WTC11 (cell line): ENCODE data around the gene SGCD. TPM values are rescaled to one million over a fixed set of nuclear protein-coding genes. Genes with fewer than 3 reads are reported as not detected.

Experiments
- ATAC-seq: fragments of 200-7000 bp; cut with Tn5 transposase; 2 replicates; pipeline ENCODE4 v1.10.0; 2021; ENCODE audit warnings: mild to moderate bottlenecking, moderate library complexity
- CTCF ChIA-PET: fragments of 300-600 bp; sonication (Branson Sonifier 250); formaldehyde crosslinking; loops from one replicate; lab custom pipeline; 2021; ENCODE audit warnings: antibody characterized with exemption; lab: Charles Lee
- POLR2A ChIA-PET: fragments of 350-600 bp; sonication (Branson Sonifier 250); formaldehyde crosslinking; loops from one replicate; lab custom pipeline; 2021; ENCODE audit warnings: antibody characterized with exemption; lab: Charles Lee
- DNase-seq: peaks from one replicate; pipeline ENCODE4 v3.0.0; 2021; ENCODE audit warnings: low spot score
- H3K27ac Mint-ChIP-seq: 2 replicates; pipeline ENCODE4 v1.8.0; 2021; ENCODE audit warnings: mixed read lengths
- H3K27me3 Mint-ChIP-seq: 2 replicates; pipeline ENCODE4 v1.8.0; 2021; ENCODE audit warnings: low read depth, mild to moderate bottlenecking, moderate library complexity, mixed read lengths
- H3K36me3 Mint-ChIP-seq: 2 replicates; pipeline ENCODE4 v1.8.0; 2021; ENCODE audit warnings: mixed read lengths
- H3K4me1 Mint-ChIP-seq: 2 replicates; pipeline ENCODE4 v1.8.0; 2022; ENCODE audit warnings: mixed read lengths
- H3K4me3 Mint-ChIP-seq: 2 replicates; pipeline ENCODE4 v1.8.0; 2021; ENCODE audit warnings: mild to moderate bottlenecking, moderate library complexity, mixed read lengths
- H3K9me3 Mint-ChIP-seq: 2 replicates; pipeline ENCODE4 v1.8.0; 2021; ENCODE audit warnings: mixed read lengths
- ATF2 ChIP-seq: sonication (generic); formaldehyde crosslinking; IDR thresholded peaks from 2 replicates; pipeline ENCODE4 v1.8.1; 2022; ENCODE audit warnings: low read depth, missing genetic modification reagents, borderline replicate concordance
- ATF3 ChIP-seq: sonication (generic); formaldehyde crosslinking; conservative IDR thresholded peaks from 2 replicates; pipeline ENCODE4 v1.8.1; 2022; ENCODE audit warnings: mild to moderate bottlenecking, missing genetic modification reagents
- ATF6 ChIP-seq: sonication (generic); formaldehyde crosslinking; IDR thresholded peaks from 2 replicates; pipeline ENCODE4 v1.8.1; 2023; ENCODE audit warnings: mild to moderate bottlenecking, missing genetic modification reagents
- CTCF ChIP-seq: fragments of 200-600 bp; IDR thresholded peaks from 2 replicates; pipeline ENCODE4 v1.8.0; 2022; ENCODE audit warnings: antibody characterized with exemption
- FOXJ3 ChIP-seq: sonication (generic); formaldehyde crosslinking; IDR thresholded peaks from 2 replicates; pipeline ENCODE4 v1.9.0; 2021; ENCODE audit warnings: missing genetic modification reagents, mild to moderate bottlenecking, borderline replicate concordance
- JAZF1 ChIP-seq: fragments of 250-450 bp; sonication (Bioruptor Pico); IDR thresholded peaks from 2 replicates; pipeline ENCODE4 v1.9.0; 2021; ENCODE audit warnings: moderate library complexity, mild to moderate bottlenecking, inconsistent platforms
- NR3C1 ChIP-seq: sonication (generic); formaldehyde crosslinking; conservative IDR thresholded peaks from 2 replicates; pipeline ENCODE4 v1.8.1; 2023; ENCODE audit warnings: low read depth, mild to moderate bottlenecking, missing genetic modification reagents
- SMAD4 ChIP-seq: sonication (generic); formaldehyde crosslinking; IDR thresholded peaks from 2 replicates; pipeline ENCODE4 v1.8.0; 2022; ENCODE audit warnings: mild to moderate bottlenecking, missing genetic modification reagents
- TEAD1 ChIP-seq: sonication (generic); formaldehyde crosslinking; IDR thresholded peaks from 2 replicates; pipeline ENCODE4 v1.8.0; 2022; ENCODE audit warnings: mild to moderate bottlenecking, missing genetic modification reagents
- TP53 ChIP-seq: sonication (generic); formaldehyde crosslinking; IDR thresholded peaks from 2 replicates; pipeline ENCODE4 v1.8.1; 2023; ENCODE audit warnings: mild to moderate bottlenecking, missing genetic modification reagents
- ZBTB21 ChIP-seq: sonication (generic); formaldehyde crosslinking; IDR thresholded peaks from 2 replicates; pipeline ENCODE4 v1.8.1; 2023; ENCODE audit warnings: mild to moderate bottlenecking, missing genetic modification reagents, borderline replicate concordance
- ZNF232 ChIP-seq: sonication (generic); formaldehyde crosslinking; IDR thresholded peaks from 2 replicates; pipeline ENCODE4 v1.8.0; 2022; ENCODE audit warnings: mild to moderate bottlenecking, missing genetic modification reagents
- ZNF671 ChIP-seq: fragments of 250-450 bp; sonication (Bioruptor Pico); IDR thresholded peaks from 2 replicates; pipeline ENCODE4 v1.8.0; 2021; ENCODE audit warnings: mild to moderate bottlenecking
- total RNA-seq: library from RNA; stranded (reverse); gene quantifications from 3 replicates; pipeline ENCODE4 v1.2.3, GENCODE V29; 2021

SGCD gene
- total RNA-seq, 1 experiment from 2014 or later, result 0.33 TPM

DNA sequence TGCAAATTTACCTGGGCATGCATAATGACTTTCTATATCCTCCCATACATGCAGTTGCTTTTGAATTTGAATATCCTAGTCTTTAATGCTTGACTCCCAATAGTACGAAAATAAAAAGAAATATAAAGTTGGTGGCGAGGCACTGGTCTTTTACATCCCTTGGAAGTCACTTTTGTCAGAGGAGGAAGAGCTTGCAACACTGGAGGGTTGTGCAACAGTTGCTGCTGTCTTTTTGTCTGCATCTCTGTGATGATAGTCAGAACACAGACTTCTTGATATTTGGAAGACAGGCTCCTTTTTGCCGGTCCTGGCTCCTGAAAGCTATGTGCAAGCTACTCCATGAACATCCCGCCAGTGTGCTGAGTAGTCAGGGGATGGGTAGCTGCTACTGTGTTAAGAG is 16.8 kb upstream of the SGCD start:
- no peak for DNase-seq
- peaks cover 24% of the 10 kb centered on the region for H3K9me3 Mint-ChIP-seq
- no peak for TF ChIP-seq ZNF671 (CRISPR knock-in tag)
- no peak for TF ChIP-seq ATF2 (CRISPR knock-in tag)
- TF ChIP-seq SMAD4 (CRISPR knock-in tag), result no peak
- no peak for TF ChIP-seq ATF3 (CRISPR knock-in tag)
- TF ChIP-seq FOXJ3 (CRISPR knock-in tag), result no peak
- no peak for TF ChIP-seq CTCF
- TF ChIP-seq, all 79 proteins: peak for 0
- H3K36me3 Mint-ChIP-seq, result peaks cover 16% of the 10 kb centered on the region
- H3K27ac Mint-ChIP-seq, result no peak overlapping the region
- ChIA-PET CTCF (interaction anchor here (0.6 kb wide), 1 partner anchor 512 kb away, joined by 4 read pairs; no protein-coding TSS in a partner anchor), POLR2A (no interaction called here)
- peaks cover 14% of the 10 kb centered on the region for H3K4me1 Mint-ChIP-seq
- no peak for ATAC-seq
- no peaks in the 10 kb centered on the region for H3K27me3 Mint-ChIP-seq
- no peak overlapping the region for H3K4me3 Mint-ChIP-seq

GRCh38 chr5:156312897-156313694 is 13.9 kb upstream of the SGCD start:
- CTCF ChIA-PET, result no interaction called here
- TF ChIP-seq TP53 (no peak), TEAD1 (CRISPR knock-in tag) (no peak), ATF6 (CRISPR knock-in tag) (no peak), ZBTB21 (no peak), JAZF1 (CRISPR knock-in tag) (no peak), ZNF671 (CRISPR knock-in tag) (no peak), NR3C1 (CRISPR knock-in tag) (no peak)

GRCh38 chr5:156314416-156314815 is 12.5 kb upstream of the SGCD start:
- CTCF ChIA-PET, result no interaction called here
- peaks cover 16% of the 10 kb centered on the region for H3K4me1 Mint-ChIP-seq
- TF ChIP-seq ZNF671 (CRISPR knock-in tag) (no peak), ATF6 (CRISPR knock-in tag) (no peak), JAZF1 (CRISPR knock-in tag) (no peak), ZNF232 (CRISPR knock-in tag) (no peak), ATF2 (CRISPR knock-in tag) (no peak)
- TF ChIP-seq, all 79 proteins: peak for 0

More at GRCh38 chr5:156312897-156313694, 13.9 kb upstream of the SGCD start:
- peaks cover 16% of the 10 kb centered on the region for H3K4me1 Mint-ChIP-seq
- ATAC-seq (no peak), DNase-seq (no peak)
- H3K27ac Mint-ChIP-seq, result no peak overlapping the region
- peaks cover 5% of the 10 kb centered on the region; the same call in 1 of the 2 replicates for H3K9me3 Mint-ChIP-seq
- no peaks in the 10 kb centered on the region; the same call in 1 of the 2 replicates for H3K36me3 Mint-ChIP-seq
- H3K4me3 Mint-ChIP-seq, result no peak overlapping the region
- H3K27me3 Mint-ChIP-seq, result no peaks in the 10 kb centered on the region
- POLR2A ChIA-PET, result no interaction called here

More at GRCh38 chr5:156314416-156314815, 12.5 kb upstream of the SGCD start:
- Mint-ChIP-seq H3K27ac (no peak overlapping the region; the same call in 1 of the 2 replicates), H3K4me3 (no peak overlapping the region), H3K36me3 (no peaks in the 10 kb centered on the region; the same call in 1 of the 2 replicates), H3K9me3 (peaks cover 4% of the 10 kb centered on the region; the same call in 1 of the 2 replicates), H3K27me3 (no peaks in the 10 kb centered on the region)
- ATAC-seq (no peak), DNase-seq (no peak)
- POLR2A ChIA-PET, result no interaction called here
